GM10847 (cell line): ENCODE results near the gene SRSF12.

ENCODE experiments used
- POLR2A ChIP-seq: IDR thresholded peaks from 2 replicates; pipeline ENCODE4 v1.6.1; 2011; ENCODE audit not compliant: insufficient read length; ENCODE audit errors: extremely low read depth

SRSF12 gene

DNA sequence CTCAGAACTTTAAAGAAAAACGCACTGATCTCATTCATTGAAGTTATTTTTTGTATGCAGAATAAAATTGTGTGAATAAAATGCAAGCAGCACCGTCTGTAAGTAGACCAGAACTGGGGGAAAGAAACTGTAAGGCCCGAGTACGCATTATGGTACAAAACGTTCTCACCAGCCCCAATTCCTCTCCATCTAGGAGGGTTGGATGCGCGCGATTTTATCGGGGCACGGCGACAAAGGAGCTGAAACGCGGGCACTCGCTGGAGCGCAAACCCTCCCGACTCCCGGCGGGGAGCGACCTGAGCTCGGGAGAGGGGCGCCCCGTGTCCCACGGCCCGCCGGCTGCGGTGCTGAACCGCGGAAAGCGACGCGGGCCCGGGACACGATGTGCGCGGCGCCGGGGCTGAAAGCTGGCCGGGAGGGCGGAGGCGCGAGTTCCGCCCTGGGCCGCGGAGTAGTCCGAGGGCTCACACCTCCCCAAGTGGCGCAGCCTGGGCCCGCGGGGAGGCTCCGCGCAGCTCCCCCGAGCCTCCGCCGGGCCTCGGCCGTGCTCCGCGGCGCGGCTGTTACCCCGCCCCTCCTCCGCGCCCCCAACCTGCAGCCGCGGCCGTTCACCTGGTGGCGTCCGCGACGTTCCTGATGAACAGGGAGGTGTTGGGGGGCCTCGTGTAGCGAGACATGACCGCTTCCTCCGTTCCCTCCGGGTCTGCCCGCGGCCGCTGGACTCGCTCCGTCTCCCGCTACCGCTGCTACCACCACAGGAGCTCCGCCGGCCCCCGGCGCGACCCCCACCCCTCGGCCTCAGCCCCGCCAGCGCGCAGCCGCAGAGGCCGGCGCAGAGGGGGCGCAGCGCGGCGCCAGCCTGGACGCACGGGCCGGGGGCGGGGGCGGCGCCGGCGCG, at the start of gene SRSF12:
Gene SRSF12 (minus strand): TSS at position 861 of the 898 bp plus-strand sequence. CDS start 184 bp downstream, at position 677.
- TF ChIP-seq POLR2A, result no peak

DNA sequence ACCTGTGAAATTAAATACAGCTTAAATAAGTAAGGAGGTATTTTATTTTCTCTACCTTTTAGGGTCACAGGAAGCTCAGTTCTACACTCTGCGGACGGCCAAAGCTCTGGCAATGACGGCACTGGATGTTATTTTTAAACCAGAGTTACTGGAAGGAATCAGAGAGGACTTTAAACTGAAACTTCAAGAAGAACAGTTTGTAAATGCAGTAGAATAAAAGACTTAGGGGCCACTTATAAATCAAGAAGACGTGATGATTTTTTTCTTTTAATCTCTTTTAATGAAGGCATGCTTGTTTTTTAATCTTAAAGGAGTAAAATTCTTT, 44.1 kb upstream of the SRSF12 start:
- TF ChIP-seq POLR2A, result no peak

GRCh38 chr6:89161326-89162046, 43.6 kb upstream of the SRSF12 start:
- TF ChIP-seq POLR2A, result no peak

DNA sequence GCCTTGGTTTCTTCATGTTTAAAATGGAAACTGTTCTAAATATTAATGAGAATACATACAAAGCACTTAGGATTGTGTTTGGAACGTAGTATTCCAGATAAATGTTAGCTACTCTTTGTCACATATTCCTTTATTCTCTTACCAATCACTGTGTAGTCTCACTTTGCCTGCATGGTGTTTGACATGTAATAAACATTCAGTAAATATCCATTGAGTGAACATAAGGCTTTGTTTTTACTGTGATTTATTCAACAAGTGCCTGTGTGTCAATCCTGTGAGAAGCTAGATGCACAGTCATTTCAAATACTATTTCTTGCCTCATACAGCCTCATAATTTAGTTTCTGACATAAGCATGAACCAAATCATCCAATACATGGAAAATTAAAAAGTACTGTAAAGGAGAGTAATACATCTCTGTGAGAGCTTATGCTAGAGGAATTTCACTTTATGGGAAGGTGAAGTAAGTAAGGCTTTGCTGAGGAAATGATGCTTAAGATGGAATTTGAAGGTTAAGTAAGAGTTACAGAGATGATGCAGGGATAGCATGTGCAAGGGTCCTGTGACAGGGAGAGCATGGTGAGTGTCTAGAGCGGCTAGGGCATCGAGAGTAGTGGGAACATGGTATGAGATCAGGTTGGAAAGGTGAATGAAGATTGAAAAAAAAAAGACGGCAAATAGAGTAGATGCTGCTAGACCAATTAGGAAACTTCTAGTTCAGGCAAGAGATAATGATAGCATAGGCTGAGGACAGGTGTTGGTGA, 42.6 kb upstream of the SRSF12 start:
- TF ChIP-seq POLR2A, result no peak

DNA sequence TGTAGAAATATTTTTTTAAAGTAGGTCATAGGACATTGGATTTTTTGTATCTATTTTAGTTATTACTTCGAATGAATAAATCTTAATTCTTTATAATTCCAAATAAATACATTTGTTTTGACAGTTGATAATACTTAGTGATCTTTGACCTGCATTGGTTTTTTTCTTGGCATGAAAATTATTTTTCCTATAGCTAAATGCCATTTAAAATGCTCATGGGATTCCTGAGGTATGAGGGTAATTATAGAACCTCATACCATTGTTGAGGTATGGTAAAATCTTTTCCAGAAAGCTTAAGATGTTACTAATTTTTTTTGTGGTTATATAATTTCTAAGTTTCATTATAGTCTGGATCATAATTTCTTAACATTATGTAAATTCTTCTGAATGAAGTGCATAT, 36.3 kb upstream of the SRSF12 start:
- no peak for TF ChIP-seq POLR2A

- no peak for TF ChIP-seq POLR2A
Observed at GRCh38 chr6:89148016-89148750, 30.3 kb upstream of the SRSF12 start.

DNA sequence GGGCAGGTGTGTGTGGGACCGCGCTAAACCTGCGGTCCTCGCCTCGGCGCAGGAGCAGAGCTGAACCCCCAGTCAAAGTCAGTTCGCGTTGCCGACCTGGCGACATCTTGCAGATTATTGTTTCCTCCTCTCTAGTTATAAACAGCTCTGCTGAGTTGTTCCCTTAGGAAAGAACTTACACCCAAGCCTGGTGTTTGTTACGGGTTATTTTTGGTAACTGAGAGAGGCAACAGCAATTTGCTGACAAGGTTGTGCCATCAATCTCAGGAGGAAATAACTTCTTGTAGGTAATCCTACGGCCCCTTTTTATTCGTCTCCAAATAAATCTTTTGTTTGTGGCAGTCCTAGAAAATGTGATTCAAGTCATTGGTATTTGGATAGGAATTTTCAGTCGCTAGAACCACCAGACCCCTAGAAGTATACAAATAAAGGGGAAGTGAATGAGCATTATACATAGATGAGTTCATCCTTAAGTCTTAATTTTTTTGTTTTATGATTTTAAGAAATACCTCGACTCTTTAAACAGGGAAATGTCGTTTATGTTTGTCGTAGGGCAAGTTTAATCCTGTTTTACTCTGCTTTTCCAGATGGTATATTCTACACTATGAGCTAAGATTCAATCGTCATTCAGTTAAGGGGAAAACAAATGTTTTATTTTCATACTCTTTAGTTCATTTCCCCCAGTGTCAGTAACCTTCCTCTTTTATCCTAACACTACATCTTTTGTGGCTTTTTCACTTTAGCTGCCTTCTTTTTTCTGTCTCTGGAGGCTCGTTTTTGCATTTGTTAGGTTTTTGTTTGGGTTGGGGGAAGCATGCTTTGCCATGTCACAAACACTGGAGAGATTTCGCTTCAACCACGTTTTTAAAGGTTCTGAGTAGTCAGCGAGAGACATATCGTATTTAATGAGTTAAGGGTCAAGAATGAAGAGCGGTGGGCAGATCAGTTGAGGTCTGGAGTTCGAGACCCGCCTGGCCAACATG, 29.1 kb upstream of the SRSF12 start:
- TF ChIP-seq POLR2A, result no peak

DNA sequence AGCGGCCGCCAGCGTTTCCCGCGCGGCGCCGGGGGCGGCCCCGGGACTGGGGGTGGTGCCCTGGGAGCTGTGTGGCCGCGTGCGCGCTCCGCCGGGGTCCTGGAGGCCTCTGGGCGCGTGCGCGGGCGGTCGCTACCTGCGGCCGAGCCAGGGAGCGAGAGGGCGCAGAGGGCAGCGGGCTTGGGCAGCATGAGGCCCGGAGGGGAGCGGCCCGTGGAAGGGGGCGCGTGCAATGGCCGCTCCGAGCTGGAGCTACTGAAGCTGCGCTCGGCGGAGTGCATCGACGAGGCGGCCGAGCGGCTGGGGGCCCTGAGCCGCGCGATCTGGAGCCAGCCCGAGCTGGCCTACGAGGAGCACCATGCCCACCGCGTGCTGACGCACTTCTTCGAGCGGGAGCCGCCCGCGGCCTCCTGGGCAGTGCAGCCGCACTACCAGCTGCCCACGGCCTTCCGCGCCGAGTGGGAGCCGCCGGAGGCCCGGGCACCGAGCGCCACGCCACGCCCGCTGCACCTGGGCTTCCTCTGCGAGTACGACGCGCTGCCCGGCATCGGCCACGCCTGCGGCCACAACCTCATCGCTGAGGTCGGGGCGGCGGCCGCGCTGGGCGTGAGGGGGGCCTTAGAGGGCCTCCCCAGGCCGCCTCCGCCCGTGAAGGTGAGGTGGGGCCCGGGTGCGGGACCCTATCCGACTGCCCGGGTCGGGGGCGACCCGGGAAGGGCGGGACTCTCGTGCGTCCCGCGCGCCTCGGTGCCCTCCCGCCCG, 28.3 kb upstream of the SRSF12 start, which contains the start of gene PM20D2:
Gene PM20D2 (plus strand): TSS at position 100 of the 762 bp plus-strand sequence. CDS start 90 bp downstream, at position 190.
- TF ChIP-seq POLR2A, result peak; percentile 57

DNA sequence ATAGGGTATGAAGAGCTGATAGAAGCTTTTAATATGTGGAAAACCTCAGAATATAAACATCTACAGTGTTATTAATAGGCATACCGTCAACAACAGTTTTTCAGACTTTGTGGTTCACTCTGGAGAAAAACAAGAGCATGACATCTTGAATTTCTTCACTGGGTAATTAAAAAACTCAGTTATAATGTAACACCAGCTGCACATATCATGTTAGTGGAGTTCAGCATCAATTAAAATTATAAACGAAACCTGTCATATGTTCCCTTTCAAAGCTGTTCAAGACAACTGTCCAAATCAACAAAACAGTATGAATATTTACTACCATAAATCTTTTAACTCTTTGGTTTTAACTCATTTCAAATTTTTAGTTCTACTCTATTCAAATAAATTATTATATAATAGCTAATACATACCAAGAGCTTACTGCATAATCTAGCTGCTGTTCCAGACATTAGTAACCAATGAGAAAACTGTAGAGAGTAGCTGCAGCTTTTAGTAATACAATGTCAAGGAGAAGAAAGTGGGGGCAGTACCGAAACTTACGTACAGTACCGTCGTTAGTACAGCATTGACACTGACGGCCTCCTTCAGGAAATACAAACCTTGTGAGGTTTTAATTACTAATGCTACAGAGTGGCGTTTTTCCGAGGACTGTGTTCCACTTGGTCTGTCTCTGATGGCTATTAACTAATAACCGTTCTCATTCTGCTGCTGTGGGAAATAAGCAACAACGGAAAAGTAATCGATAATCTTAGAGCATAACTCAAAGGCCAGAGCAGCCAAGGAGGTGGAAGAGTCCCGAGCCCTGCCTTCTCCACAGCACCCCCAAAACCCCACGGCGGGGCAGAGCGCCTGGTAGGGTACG, 27.5 kb upstream of the SRSF12 start:
- TF ChIP-seq POLR2A, result no peak

DNA sequence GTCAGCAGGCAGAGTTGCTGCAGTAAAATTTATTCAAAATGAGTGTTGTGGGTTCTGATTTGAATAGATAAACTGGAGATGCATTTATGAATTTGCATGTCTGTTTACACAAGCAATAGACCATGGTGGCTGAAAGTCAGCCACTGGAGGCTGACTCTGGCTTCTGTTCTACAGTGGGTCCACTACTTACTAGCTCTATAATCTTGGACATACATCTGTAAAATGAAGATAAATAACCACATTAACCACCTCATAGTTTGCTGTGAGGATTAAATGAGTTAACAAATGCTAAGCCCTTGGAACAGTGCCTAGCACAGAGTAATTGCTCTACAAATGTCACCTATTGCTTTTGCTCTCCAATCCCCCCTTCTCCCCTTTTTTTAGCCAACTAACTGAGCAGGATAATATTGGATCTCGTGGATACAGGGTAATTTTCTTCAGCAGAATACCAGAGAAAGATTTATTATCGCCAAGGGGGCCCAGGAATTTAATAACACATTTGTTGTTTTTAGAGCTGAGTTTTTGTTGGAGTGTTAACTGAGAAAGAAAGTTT, 26.6 kb upstream of the SRSF12 start:
- no peak for TF ChIP-seq POLR2A

GRCh38 chr6:89140347-89141156, 22.7 kb upstream of the SRSF12 start:
- no peak for TF ChIP-seq POLR2A
